GM19043 (cell line): ENCODE results near the gene ANKRD2.
"Not testable (repeated sequence)": the region's sequence is repeated elsewhere in the genome, so short reads cannot be mapped to it uniquely, and the experiment has no call there.

ENCODE experiments used
- ATAC-seq: cut with Tn5 transposase; IDR thresholded peaks from one replicate; pipeline ENCODE4 v1.9.1; 2021; ENCODE audit warnings: low read depth; ENCODE audit not compliant: unreplicated experiment

Gene ANKRD2

GRCh38 chr10:97546456-97547270, 25.9 kb upstream of the ANKRD2 start:
- no peak for ATAC-seq

GRCh38 chr10:97547271-97547600, 25.3 kb upstream of the ANKRD2 start:
- no peak for ATAC-seq

- no peak for ATAC-seq
These were observed 24.6 kb upstream of the ANKRD2 start for GRCh38 chr10:97547962-97548361.

GRCh38 chr10:97548828-97549455, 23.6 kb upstream of the ANKRD2 start:
- ATAC-seq: no peak

DNA sequence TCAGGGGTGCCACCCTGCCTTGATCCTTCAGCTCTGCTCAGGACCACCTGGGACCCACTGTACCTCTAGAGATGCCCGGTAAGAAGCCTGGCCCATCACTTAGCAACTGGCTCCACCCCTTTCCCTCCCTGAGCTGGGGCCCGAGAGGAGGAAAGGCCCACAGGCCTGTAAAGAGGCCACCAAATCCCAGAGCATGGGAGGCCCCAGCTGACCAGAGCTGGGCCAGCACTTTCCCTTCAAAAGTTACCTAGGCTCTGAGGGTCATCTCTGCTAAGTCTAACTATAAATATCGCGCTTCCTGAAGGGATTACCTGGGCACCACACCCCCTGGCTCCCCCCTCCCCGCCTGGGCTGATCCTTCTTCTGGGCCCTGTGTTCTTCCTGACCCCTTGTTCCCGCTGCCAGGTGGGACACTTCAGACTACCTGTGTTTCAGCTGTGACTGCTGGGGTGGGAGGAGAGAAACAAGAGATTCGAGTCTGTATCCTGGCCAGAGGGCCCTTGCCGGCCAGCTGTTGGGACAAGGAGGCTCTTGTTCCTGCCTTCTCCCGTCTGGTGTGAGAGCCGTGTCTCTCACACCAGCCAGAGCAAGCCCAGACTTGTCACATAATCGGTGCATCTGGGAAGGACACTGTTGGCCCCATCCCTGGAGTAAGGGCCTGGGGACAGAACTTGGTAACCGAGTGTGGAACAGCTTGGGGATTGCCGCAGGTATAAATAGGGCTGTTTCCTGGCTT, 22.8 kb upstream of the ANKRD2 start:
- no peak for ATAC-seq

DNA sequence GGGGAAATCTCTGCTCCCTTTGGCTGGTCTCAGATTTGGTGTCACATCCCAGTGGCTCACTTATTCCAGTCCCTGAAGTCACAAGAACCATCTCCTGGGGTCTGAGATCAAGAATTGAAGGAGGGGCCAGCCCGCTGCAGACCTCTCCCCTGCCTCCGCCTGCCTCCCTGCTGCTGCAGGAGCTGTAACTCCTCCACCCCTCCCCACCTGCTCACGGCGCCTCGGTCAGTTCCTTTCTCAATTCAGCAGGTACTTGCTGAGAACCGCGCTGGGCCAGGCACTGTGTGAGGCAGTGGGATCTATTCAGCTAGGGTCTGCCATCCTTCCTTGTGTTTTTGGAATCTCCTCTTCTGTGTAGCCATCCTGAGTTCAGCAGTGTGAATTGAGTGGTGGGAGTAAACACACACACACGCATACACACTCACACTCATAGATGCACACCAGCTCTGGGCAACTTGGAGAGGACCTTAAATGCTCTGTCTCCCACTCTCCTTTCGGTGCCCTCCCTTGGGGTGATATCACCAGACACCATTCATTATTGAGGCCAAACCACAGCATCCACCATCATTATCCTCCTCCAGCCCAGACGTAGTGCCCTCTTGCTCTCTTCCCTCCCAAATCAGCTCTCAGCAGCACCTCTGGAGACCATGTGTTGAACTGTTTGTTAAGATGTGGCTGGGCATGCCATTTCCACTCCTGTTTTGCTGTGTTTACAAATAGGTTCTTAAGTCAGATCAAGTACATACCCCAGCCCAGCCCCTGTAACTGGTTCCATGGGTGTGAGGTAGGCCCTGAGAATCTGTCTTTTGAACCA, 22.0 kb upstream of the ANKRD2 start:
- ATAC-seq: no peak

GRCh38 chr10:97551271-97551670, 21.3 kb upstream of the ANKRD2 start:
- ATAC-seq: no peak

DNA sequence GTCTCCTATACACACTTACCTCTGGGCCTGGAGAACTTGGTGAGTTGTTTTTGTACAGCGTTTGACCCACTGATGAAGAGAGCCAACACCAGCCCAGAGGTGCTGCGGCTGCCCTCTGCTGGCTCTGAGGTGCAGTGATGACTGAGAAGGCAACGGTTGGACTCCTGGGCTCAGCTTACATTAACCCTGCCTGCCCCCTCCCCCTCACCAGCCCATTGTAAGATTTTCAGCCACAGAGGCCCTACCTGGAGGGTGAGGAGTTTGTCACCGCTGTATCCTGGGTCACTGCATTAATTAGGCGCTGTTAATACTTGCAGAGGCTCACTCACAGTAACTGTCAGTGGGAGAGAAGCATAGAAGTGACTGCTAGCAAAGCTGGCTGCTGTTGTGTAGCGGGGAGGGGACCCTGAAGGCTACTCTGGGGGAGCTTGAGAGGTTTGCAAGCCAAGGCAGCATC, 19.0 kb upstream of the ANKRD2 start:
- ATAC-seq: no peak

- ATAC-seq: not testable (repeated sequence)
These were observed 18.2 kb upstream of the ANKRD2 start for GRCh38 chr10:97554336-97554735.

DNA sequence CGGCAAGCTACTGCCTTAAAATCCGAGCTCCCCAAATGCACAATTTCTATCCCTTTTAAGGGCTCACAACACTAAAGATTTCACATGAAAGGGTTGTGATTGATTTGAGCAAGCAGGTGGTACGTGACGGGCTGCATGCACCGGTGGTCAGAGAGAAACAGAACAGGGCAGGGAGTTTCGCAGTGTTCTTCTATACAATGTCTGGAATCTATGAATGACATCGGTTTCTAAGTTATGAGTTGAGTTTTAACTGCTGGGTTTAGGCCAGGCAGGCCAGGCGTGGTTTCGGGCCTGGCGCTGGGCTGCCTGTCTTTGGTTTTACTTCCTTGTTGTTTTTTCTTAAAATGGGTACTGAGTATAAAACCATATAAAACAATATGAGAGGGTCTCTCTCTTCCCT, 17.0 kb upstream of the ANKRD2 start:
- ATAC-seq: not testable (repeated sequence)

DNA sequence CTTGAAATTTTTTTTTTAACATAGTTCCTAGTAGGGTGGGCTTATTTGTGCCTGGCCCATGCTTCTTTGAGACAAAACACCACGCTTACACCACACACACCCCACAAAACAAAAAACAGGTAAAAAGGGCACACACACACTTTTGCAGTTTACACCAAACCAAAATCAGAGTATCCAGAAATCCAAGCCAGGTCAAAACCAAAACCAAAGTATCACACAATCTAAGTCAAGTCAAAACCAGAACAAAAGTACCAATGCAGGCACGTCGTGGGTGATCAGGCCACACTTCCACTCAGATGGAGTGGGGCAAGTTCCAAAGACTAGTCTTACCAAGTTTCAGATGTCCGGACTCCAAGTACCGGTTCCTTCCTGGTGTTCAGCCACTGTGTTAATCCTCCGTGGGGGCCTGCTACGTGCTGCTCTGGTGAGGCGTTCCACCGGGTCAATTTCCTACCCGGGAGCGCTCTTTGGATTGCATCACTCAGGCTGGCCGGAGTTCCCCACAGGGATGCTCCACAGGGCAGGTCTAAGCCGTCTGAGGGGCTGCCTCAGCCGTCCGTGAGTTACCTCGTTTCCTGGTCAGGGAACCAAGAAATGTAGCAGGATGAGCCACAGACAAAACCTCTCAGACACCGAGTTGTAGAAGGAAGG, 11.7 kb upstream of the ANKRD2 start:
- ATAC-seq: not testable (repeated sequence)

- ATAC-seq: not testable (repeated sequence)
These were observed 11.0 kb upstream of the ANKRD2 start for GRCh38 chr10:97561386-97562077.

- not testable (repeated sequence) for ATAC-seq
These were observed 10.2 kb upstream of the ANKRD2 start for GRCh38 chr10:97562329-97562728.

- no peak for ATAC-seq
These were observed 9.2 kb upstream of the ANKRD2 start for GRCh38 chr10:97563337-97563736.

- ATAC-seq: no peak
These were observed 7.8 kb upstream of the ANKRD2 start for GRCh38 chr10:97564776-97565175.

GRCh38 chr10:97566336-97566996, 6.1 kb upstream of the ANKRD2 start:
- no peak for ATAC-seq

DNA sequence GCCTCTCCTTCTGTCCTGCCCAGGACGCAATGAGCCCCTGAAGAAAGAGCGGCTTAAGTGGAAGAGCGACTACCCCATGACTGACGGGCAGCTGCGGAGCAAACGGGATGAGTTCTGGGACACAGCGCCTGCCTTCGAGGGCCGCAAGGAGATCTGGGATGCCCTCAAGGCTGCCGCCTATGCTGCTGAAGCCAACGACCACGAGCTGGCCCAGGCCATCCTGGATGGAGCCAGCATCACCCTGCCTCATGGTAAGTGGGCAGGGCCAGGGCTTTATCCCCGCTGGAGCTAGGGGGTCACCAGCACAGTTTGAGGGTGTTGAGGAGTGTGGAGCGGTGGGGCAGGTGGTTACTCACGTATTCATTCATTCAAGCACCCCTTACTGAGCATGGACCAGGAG, 4.7 kb upstream of the ANKRD2 start:
- no peak for ATAC-seq

GRCh38 chr10:97570146-97570788, 2.3 kb upstream of the ANKRD2 start:
- ATAC-seq: no peak
